AG04449 (cell line): Measurements from ENCODE around the gene LRRC4C.

Experiments used
- CTCF ChIA-PET: fragments of 350-600 bp; formaldehyde crosslinking; extraction: SDS; loops from one replicate; lab custom pipeline; 2021; ENCODE audit warnings: antibody characterized with exemption; lab: Yijun Ruan, JAX
- POLR2A ChIA-PET: fragments of 400-600, 350-600 bp; formaldehyde crosslinking; extraction: SDS; loops from one replicate; lab custom pipeline; 2020; ENCODE audit warnings: antibody characterized with exemption, inconsistent platforms; lab: Yijun Ruan, JAX
- DNase-seq: peaks from one replicate; pipeline ENCODE4 v3.0.0-alpha.2; 2010; ENCODE audit warnings: low read depth, low spot score
- H3K4me3 ChIP-seq: 2 replicates; pipeline ENCODE4 v1.5.1; 2011; ENCODE audit warnings: low read depth, mild to moderate bottlenecking, control low read depth, low read length
- TF ChIP-seq, protein P1 (sequence below): IDR thresholded peaks from one replicate; pipeline ENCODE4 v1.5.1; 2011; ENCODE audit warnings: mild to moderate bottlenecking, moderate library complexity, low read length, control low read depth, inconsistent platforms; ENCODE audit not compliant: insufficient read depth; ENCODE audit errors: missing control alignments

Gene LRRC4C

DNA sequence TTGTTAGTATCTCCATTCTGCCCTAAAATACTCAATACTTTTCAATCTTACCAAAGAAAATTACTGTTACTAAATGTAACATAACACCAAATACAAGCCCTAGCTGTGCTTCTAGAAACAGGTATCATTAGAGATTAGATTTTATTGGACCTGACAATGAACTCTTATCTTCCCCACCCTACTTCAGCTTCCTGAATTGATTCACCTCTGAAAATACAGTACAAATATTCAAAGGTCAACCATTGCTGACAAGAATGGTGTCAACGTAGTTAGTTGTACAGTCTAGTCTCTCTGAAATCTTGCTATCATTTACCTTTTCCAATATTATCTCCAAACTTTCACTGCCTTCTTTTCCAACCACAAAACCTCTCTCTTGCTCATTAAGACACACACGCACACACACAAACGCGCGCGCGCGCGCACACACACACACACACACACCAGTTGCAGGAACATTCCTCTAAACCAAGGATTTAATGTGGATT, 22.4 kb downstream of the LRRC4C start:
- TF ChIP-seq, protein P1, sequence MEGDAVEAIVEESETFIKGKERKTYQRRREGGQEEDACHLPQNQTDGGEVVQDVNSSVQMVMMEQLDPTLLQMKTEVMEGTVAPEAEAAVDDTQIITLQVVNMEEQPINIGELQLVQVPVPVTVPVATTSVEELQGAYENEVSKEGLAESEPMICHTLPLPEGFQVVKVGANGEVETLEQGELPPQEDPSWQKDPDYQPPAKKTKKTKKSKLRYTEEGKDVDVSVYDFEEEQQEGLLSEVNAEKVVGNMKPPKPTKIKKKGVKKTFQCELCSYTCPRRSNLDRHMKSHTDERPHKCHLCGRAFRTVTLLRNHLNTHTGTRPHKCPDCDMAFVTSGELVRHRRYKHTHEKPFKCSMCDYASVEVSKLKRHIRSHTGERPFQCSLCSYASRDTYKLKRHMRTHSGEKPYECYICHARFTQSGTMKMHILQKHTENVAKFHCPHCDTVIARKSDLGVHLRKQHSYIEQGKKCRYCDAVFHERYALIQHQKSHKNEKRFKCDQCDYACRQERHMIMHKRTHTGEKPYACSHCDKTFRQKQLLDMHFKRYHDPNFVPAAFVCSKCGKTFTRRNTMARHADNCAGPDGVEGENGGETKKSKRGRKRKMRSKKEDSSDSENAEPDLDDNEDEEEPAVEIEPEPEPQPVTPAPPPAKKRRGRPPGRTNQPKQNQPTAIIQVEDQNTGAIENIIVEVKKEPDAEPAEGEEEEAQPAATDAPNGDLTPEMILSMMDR = no peak
- CTCF ChIA-PET = interaction anchor here (0.6 kb wide), 1 partner anchor 22 kb away, joined by 3 read pairs; no protein-coding TSS in a partner anchor

DNA sequence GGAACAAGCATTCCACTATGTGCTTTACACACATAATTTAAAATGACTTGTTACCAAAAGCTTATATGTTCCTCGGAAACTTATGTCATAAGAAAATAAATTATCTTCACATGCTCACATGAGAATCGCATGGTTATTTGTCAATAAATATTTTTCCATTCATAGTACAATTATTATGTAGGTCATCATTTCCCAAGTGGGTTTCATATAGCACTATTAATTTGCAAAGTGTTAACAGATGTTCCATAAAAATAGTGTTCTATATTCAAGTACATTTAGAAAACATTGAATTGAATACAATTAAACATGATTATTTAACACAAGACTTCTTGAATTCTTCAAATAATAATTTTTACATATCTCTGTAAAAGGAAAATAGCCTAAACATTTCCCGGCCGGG, 23.9 kb downstream of the LRRC4C start:
- POLR2A ChIA-PET = no interaction called here
- no peak overlapping the region for H3K4me3 ChIP-seq
- CTCF ChIA-PET = no interaction called here
- TF ChIP-seq, protein P1 = no peak
- DNase-seq = no peak

More for the DNA sequence above, 22.4 kb downstream of the LRRC4C start:
- no peak overlapping the region for H3K4me3 ChIP-seq
- DNase-seq = no peak
- POLR2A ChIA-PET = no interaction called here

DNA sequence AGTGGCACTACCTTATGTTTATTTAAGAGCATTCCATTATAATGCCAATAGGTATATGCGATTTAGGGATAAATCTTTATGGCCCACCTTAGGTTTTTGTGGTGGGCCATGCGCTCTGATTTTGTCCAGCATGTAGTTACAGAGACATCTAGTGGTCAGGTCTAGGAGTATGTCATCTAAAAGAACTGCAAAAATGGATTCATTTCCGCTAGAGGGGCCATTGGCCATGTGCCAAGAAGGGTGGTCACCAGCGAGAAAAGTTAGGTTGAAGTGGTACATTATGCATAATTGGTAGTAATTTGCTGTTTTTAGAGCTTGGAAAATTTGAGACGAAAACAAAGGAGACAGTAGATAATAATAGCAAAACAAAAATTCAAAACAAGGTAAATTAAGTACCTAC, 27.7 kb downstream of the LRRC4C start:
- no peak overlapping the region for H3K4me3 ChIP-seq
- CTCF ChIA-PET = interaction anchor here (1.6 kb wide), 1 partner anchor 1125 kb away, joined by 4 read pairs; no protein-coding TSS in a partner anchor
- POLR2A ChIA-PET = no interaction called here
- DNase-seq = no peak
- TF ChIP-seq, protein P1 = no peak

DNA sequence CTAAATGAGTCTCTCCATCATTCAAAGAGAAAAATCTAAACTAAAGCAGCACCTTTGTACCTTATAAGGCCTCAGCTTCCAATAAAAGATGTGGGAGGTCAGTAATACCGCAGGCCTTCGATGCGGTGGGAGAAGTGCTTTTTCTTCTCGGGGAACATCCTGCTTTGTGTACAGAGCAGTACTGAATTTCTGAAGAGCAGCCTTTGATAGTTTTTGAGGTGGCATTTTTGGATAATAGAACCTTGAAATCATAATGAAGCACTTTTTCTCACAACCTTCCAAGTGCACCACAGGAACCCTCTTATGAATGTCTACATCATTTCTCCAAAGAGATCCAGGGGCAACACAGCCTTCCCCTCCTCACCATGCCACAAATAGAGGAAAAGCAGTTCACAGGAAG, 39.6 kb downstream of the LRRC4C start:
- TF ChIP-seq, protein P1 = no peak
- no peak for DNase-seq
- ChIA-PET CTCF (no interaction called here), POLR2A (no interaction called here)
- no peak overlapping the region for H3K4me3 ChIP-seq

DNA sequence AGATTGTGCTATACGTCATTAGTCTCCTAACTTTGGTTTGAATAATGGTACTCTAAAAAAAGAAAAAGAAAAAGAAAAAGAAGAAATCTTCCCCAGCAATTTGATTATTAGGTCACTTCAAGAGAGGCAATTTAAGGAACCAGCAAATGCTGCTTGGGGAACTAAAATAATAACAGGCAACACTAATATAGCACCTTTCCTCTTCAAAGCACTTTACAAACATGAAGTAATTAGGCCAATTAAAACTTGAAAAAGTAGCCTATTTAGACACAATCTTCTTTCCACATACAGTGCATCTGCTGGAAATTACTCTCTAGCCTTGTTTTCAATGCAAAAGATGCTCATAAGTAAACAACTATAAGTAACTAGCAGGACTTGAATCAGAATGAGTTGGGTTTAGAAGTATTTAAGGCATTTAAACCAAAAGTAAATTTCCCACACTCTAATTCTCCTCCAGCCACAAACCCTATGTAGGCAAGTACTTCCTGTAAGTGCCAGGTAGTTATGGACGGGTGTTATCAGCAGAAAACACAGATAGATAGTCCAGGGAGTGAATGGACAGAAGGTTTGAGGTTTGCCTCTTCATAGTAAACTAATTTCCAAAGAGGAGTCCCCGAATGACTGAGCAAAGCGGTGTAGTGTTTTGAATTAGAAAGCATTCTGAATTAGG, 44.5 kb downstream of the LRRC4C start:
- CTCF ChIA-PET = no interaction called here
- POLR2A ChIA-PET = no interaction called here
- H3K4me3 ChIP-seq = no peak overlapping the region
- TF ChIP-seq, protein P1 = no peak
- DNase-seq = no peak

DNA sequence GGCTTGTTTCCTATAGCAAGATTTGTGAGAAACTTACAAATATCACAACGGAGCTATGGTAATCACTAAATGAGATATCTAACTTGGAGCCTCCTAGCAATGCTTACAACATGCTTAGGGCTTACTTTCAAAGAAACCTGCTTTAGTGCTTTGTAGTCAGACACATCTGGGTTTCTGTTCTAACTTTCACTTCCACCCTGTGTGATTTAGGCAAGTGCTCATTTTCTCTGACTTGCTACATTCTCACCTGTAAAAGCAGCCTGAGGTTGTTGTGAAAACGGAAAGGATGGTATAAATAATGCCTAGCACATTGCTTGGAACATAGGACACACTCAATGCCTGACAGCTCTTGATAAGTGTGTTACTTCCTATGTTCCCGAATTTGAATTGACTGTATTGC, 45.6 kb downstream of the LRRC4C start:
- TF ChIP-seq, protein P1 = no peak
- no peak for DNase-seq
- POLR2A ChIA-PET = no interaction called here

More for the DNA sequence above, 45.6 kb downstream of the LRRC4C start:
- no peak overlapping the region for H3K4me3 ChIP-seq
- CTCF ChIA-PET = no interaction called here
